Head of caudate nucleus (tissue), 42 donors: ENCODE results near the gene NTRK3.

ENCODE experiments used
- DNase-seq, 42 donors: peaks; one replicate each; pipeline versions ENCODE4 v3.0.0 to v3.0.0-alpha.2; 2020 to 2021; ENCODE audit warnings: mixed read lengths in 7 of 42
- intact Hi-C: fragments of 100-400 bp; cut with DNase I; formaldehyde crosslinking; loops from one replicate; pipeline ENCODE4 v1.15.0; 2022

NTRK3 gene

DNA sequence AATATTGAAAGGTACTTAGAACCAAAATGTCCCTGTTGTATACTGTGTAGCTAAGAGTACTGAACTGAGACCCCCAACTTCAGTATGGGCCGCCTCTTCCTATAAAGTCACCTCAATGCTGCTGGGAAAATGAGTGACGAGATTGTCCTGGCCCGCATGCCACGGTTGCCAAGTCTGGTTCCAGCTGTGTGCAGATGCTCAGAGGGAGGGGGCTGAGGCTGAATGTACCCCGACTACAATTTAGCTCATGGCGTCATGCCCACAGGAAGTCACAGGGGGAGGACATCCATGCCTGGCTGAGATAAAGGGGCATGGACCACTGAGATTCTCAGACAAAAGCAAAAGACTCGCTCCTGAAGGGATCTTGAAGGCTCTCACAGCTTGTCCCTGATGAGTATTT, 271.1 kb downstream of the NTRK3 start:
- DNase-seq: no peak
- intact Hi-C loops: no loop called here

DNA sequence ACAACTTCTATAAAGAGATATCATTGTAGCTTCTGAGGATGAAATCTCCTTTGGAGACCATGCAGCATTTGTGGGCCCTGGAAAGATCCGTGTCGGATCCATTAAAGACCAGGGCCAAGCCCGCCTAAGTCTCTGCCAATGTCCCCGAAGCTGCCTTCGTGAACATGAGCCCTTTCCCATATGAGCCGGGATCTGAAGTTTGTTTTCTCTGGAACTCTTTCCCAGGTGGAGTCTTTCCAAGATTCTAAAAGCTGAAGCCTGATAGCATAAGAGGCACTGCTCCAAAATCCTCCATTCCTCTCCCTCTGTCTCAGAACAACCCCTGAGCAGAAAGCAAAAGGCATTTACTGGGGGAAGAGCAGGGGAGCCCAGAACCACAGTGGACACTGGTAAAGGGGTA, 274.6 kb downstream of the NTRK3 start:
- DNase-seq: no peak
- intact Hi-C loops: no loop called here

DNA sequence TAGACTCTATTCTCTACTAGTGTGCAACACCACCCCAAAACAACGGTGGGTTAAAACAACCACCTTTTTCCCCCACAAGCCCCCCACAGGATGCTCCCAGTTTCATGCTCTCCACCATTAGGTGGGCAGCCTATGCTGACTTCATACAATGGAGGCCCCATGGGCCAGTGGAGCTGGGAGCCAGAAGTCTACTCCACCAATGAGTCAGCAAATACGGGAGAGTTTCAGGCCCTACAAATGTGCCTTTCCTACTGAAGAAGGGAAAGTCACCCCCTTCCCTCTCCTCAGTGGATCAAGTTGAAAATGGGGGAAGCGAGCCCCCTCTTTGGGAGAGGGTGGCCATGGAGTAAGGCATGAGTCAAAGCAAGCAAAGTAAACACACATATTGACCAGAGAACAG, 278.6 kb downstream of the NTRK3 start:
- intact Hi-C loops: no loop called here
- no peak for DNase-seq

DNA sequence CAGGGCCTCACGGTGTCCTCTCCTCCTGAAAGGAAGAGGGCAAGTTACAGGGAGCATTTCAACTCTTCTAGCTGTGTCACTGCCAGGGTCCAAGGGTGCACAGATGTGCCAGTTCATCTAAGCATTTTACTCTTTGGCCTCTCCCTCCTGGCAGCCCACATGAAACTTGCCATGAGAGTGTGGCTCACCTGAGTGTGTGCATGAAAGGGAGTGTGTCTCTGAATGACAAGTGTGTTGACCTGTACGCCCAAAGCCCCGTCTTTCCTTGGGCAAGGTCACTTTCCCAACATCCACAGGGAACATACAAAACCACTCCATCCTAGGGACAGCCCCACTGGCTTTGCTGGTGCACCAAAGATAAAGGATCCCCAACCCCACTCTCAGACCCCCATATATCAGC, 280.0 kb downstream of the NTRK3 start:
- DNase-seq: no peak
- intact Hi-C loops: no loop called here

DNA sequence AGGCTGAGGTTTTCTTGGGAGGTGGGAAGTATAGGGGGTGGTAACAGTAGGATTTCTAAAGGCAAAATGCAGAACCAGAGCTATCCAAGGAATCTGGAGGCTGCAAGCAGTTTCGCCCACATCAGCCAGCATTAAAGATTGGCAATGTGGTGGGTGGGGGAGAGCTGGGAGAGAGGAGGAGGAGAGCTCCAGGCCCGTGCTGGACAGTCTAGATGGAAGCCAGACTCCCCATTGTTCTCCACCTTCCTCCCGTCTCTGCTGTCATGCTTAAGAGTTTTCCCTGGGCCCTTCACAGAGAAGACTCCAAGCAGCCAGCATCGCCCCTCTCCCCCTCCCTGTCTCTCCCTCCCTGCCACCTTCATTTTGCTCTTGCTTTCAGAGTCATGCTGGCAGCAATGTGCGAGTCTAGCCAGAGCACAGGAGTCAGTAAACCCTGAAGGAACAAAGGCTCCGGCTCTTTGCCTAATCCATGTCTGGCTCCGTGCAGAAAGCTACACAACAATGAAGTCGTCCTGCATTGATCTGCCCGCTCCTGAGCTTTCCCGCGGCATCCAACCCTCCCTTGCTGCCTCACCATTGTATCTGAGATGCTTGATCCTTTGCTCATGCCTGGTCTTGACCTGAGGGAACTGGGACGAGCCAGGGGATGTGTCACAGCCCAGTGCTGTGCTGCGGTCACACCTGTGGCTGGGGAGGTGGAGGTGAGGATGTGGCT, 282.9 kb downstream of the NTRK3 start:
- DNase-seq: peak in 37 of 42 donors; percentile 10 to 83 (median 47)
- intact Hi-C loops: no loop called here

DNA sequence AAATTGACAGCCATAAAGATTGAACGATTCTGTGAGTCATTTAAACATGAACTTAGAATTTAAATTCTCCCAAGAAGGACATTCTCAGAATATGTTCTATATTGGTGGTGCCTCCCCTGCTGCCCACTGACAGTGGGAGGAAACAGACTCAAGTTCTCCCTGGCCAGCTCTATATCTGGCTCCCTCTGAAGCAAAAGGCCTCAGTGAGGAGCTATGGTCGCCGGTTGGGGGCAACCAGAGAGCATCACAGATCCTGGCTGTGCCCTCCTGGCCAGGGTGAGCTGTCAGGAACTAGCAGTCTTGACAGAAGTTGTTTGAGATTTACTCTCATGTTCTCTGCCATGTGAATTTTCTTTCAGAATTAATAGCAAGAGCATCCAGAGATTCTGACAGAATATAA, 285.5 kb downstream of the NTRK3 start:
- no peak for DNase-seq
- intact Hi-C loops: no loop called here

DNA sequence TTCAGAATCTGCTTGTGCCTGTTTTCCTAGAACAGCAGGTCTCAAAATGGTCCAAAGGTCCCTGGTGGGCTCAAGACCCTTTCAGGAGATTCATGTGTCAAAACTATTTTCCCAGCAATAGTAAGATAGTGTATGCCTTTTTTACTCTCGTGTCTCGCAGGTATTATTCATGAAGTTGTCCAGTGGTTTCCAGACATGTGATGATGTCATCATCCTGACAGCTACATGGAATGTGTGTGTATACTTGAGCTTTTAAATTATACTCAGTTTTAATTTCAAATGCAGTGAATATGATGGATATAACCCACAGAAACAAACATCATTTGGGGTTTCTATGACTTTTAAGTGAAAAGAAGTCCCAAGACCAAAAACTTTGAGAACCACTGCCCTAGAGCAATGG, 288.6 kb downstream of the NTRK3 start:
- intact Hi-C loops: no loop called here
- no peak for DNase-seq

DNA sequence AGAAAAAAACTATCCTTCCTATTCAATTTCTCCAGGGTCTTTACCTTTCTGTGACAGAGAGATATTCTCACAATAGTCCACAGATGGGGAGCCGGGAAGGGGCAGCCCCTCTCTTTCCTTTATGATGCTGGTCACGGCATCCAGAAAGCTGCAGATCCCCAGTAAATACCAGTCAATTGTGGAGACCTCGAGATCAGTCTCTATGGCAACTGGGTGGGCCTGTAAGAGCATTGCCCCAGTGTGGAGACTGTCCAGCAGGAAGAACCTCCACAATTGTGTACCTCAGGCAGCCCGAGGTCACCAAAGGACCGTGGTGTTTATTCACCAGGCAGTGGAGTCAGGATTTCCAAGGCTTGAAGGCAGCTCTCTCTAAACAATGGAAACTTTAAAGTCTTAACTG, 291.2 kb downstream of the NTRK3 start:
- no peak for DNase-seq
- intact Hi-C loops: no loop called here

DNA sequence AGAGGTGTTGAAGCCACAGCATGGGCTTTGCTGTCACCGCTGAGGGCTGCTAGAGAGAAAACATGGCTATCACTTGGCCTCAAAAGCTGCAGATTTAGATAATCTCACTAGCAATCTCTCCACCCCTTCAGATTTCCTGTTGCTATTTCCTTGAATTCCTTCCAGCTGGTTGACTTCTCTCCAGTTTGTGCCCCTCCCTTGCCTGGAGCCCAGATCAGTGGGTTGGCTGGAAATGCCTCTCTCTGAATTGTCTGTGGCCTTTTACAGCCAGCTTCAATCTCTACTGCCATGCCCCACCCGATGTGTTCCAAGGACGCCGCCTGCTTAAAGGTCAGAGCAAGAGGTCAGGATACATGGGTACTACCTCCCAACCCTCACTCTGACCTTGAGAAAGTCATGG, 294.1 kb downstream of the NTRK3 start:
- intact Hi-C loops: no loop called here
- DNase-seq: no peak

DNA sequence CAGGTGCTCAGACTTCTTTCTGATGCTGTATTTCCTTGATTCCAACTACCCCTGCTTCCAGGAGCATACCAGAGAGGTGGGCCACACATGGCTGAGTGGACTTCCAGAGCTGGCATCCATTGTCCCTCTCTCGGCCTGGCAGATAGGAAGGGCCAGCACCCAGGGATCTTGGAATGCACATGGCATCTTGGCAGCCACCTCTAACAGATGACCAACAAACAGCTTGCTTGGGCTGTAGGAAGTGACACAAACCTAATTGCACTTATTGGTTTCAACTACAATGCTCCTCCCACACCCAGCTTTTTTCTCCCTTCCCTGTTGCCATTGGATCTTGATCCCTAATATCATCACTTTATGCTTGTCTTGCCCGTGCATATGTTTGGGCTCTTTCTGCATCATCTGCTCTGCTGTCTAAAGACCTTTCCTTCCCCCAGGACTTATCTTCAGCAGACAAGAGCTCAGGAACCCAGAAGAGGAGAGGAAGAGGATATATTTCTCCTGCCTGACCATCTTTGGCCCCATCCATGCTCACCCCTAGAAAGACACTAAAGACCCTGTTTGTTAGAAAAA, 294.6 kb downstream of the NTRK3 start:
- no peak for DNase-seq
- intact Hi-C loops: no loop called here

DNA sequence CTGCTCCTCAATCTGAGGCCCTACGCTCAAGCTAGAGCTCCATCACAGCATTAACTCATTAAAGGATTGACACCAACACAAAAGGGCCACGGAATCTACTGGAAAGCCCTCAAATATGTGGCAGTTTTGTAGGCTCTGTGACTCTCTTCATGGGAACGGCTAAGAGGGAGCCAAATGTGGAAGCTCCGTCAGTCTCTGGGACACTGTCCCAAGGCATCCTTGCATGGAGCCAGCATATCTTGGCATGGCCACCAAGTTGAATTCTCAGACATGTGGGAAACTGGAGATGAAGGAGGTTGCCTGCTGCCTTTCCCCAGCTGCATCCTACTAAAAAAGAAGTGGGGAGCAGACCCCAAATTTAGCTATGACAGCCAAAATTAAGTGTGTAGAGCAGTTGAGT, 296.9 kb downstream of the NTRK3 start:
- no peak for DNase-seq
- intact Hi-C loops: no loop called here

DNA sequence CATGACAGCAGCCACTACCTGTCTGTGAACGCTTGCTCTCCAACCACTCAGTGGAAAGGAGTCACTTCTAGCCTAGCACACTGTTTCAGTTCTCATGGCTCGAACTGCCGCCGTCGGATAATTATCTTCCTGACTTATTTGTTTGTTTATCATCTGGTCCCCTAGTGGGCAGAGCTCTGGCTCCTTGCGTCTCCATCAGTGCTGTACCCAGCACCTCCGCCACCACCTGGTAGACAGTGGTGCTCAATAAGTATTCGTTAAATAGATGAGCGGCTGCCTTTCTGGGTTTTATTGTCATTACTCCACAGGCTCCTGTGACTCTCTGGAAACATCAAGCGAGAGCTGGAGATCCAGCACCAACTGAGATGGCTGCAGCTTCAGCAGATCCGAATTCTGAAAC, 297.5 kb downstream of the NTRK3 start:
- DNase-seq: no peak
- intact Hi-C loops: no loop called here

DNA sequence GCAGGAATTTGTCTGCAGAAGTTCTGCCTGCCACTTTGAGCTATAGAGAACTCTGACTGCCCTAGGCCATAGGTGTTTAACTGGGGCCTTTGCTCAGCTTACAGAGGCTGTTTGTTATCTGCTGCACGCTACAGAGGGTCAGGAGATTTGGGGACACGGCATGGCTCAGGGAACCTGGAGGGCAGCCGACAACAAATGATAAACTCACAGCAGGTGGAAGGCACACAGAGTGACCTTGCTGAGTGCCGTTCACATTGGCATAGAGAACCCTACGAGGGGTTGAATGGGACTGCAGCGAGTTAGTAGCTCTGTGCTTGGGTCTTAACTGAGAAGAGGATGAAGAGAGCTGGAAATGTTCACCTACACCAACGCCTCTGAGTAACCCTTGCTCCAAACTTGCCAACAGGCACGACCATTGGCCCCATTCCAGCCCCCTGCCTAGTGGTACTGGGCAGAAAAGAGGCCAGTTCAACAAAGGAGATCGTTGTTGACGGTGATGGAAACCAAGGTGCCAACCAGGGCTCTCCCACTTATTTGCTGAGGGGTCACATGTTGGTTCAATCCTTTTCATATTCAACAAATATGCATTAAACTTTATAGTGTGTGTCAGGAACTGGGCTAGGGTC, 301.1 kb downstream of the NTRK3 start:
- DNase-seq: peak in 19 of 42 donors; percentile 12 to 67 (median 39)
- intact Hi-C loops: no loop called here

DNA sequence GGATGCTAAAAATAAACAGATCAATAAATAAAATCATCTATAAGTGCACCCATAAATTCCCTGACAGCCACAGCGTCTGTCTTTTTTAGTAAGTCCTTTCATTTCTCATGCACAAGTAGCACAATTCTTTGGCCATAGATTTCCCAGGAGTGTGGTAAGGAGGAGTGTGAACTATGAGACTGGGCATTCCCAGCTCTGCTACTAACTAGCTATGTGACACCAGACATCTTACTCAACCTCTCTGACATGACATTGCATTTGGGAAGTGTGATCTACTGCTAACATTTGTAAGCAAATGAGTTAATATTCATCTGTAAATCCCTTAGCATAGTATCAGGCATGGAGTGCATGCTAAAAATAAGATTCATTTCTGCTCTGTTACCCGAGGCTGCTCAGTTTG, 301.7 kb downstream of the NTRK3 start:
- intact Hi-C loops: no loop called here
- no peak for DNase-seq

DNA sequence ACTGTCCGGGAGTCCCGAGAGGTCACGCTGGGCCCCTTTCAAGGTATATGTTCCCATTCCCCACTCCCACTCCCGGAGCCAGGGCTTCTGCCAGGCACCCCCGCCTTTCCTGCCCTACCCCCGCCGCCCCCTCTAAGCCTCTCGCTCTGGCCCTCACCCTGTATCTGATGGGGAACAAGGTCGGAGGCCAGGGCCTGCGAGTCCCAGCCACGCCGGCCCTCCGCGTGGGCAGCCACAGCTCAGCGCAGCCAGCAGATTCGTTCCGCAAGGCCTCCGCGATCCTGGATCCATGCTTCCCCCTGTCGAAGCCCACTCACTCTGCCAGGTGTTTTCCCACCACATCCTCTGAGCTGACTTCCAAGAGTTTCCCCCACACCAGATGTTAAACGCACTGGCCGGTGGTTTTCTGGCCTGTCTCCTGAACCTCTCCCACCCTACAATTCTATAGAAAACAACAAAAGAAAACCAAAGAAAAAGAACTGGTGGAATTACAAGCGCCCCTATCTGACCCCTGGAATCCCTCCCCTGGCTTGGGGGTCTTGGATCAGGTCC, 303.7 kb downstream of the NTRK3 start:
- intact Hi-C loops: no loop called here
- no peak for DNase-seq

DNA sequence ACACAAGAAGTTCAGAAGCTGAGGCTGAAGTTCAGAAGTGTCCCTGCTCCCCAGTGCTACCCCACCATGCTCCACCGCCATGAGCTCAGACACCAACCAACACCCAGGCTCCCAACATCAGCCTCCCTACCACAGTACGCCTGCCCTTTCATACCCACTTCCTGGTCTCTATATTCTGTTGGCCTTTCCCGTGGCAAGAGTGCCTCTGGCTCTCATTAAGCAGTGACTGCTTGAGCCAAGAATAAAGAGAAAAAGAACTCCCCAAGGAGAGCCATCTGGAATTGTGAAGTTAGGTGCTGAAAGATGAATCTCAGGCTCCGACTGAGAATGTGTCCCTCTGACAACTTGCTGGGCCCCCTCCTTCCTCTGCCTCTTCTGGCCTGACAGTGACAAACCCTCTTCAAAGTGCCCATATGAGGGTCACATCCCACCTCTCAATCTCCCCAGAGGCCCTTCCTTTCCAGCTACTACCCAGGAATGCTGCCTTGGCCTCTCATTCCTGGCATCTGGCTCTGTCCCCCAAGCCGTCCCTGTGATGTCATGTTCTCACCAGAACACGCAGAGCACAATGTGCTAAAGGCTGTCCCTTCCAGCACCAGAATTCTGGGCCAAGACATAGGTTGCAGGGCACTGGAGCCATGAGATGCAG, 306.8 kb downstream of the NTRK3 start:
- intact Hi-C loops: no loop called here
- no peak for DNase-seq

DNA sequence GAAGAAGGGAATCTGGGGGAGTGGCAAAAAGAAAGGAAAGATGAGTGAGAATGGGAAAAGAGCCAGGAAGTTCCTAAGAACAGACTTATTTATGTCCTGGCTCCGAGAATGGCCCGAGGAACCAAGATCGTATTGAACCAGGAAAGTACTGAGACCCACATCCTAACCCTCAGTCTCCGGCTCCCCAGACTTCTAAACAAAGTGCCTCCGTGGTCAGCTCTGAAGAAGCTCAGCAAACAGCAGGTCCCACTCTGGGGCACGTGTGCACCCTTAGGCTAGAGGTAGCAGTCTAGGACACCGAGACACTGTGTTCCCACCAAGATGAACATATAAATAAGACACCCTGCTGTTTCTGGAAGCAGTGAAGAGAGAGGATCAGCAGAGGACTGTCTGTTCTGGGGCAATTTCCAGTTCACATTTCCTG, 307.4 kb downstream of the NTRK3 start:
- intact Hi-C loops: no loop called here
- no peak for DNase-seq

DNA sequence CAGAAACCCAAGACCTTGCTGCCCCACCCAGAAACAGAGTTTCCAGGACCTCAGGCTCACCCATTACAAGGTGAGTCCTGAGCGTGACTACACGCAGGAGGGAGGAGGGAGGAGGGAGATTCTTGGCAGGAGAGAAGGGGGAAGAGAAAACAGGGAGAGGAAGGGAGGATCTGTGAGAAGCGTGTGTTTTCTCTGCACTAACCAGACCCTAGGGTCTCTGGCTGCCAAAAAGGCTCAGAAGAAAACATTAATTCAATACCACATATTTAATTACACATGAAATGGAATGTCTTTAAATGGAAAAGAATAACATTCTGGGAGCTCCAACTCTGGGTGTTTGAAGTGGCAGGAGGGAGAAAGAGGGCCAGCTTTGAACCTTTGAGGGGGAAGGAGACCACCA, 309.0 kb downstream of the NTRK3 start:
- intact Hi-C loops: no loop called here
- DNase-seq: no peak

DNA sequence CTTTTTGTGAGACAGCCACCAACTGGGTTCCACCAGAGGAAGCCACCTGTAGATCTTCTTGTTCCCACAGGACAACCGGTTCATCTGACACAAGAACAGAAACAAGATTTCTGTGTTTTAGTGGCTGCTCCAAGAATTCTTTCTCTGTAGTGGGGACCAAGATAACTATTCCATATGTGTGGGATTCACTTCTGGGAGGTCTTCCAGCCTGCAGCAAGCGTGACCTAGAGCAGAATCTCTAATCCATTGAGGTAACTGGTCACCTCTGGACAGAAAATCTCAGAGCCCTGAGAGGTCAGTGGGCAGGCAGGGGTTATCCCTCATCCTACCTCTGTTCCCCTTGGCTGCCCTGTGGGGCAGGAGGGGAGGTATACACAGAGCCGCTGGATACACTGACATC, 311.3 kb downstream of the NTRK3 start:
- peak in 1 of 42 donors; percentile 4 for DNase-seq
- intact Hi-C loops: no loop called here

DNA sequence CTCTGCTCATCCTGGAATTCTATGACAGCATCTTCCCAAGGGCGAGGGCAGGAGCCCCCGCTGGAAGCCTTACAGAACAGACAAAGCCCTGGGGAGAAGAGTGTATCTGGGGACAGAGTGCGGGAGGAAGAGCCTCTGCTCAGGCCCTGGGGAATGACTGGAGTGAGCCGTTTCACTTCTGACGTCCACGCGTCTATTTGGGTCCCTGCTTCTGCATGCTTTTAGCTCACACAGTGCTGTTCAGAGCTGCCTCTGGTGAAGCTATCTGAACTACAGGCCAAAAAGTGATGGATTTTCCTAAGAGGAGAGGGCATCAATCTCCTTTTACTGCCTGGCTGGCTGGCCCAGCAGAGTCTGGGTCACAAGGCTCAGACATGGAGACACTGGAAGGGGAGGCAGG, 311.8 kb downstream of the NTRK3 start:
- DNase-seq: peak in 1 of 42 donors; percentile 18
- intact Hi-C loops: no loop called here
